K562 treated with DMSO at 1 percent for 48 hours (cell line): ENCODE data around the gene PLSCR3. TPM values are rescaled to one million over a fixed set of nuclear protein-coding genes. Genes with fewer than 3 reads are reported as not detected.

ENCODE experiments used
- total RNA-seq: library from RNA; unstranded; fragments of 300-600 nt; gene quantifications from 2 replicates; pipeline ENCODE4 v1.2.3, GENCODE V29; 2022; ENCODE audit warnings: low replicate concordance; ENCODE audit errors: extremely low read depth

Gene PLSCR3
- not detected in 2 replicates for total RNA-seq

DNA sequence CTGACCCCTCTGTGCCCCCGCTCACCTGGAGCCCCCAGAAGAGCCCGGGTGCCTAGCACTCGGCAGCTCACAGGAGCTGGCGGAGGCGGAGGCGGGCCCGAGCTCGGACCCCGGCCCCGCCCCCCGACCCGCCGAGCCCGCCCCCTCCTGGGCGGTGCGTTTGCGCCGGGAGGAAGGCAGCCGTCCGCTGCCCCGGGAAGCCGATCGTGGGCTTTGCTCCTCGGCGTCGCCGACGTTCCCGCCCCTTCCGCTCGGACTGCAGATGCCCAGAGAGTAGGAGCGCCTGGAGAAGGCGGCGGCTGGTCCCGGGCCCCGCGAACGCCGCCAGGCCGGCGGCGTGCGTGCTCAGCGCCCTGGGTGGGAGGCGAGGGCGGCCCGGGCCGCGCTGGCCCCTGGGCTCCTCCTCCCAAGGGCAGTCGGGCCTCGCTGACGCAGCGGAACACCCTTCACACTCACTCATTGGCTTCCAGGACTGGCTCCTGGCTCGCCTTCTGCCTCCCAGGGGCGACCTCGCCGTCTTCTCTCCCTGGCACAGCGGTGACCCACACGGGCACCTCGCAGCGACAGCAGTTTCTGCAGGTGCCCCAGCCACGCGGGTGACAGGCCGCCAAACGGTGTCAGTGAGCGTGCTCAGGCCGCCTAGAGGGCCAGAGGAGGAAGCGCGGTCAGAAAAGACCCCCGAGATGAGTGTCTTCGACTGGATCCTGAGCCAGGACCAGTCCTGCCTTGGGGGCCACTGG, at the start of gene PLSCR3:
Gene PLSCR3 (minus strand): TSS at position 74 of the 740 bp plus-strand sequence. CDS start 415 bp downstream, outside the sequence.

DNA sequence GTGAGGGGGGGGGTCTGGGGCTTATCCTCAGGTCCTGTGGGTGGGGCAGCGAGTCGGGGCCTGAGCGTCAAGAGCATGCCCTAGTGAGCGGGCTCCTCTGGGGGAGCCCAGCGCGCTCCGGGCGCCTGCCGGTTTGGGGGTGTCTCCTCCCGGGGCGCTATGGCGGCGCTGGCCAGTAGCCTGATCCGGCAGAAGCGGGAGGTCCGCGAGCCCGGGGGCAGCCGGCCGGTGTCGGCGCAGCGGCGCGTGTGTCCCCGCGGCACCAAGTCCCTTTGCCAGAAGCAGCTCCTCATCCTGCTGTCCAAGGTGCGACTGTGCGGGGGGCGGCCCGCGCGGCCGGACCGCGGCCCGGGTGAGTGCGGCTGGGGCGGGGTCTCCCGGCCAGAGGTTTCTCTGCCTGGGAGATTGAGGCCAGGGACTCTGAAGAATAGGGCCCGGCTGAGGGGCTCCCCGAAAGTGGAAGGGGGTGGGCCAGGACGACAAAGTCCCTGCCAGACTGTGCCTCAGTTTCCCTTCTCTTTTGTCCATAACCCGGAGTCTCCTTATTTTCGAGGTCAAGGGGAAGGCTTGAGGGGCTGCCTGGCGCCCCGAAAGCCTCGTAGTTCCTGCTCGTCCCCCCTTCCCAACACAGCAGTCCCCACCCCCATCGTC, 45.3 kb upstream of the PLSCR3 start, which contains the start of gene FGF11:
Gene FGF11 (plus strand): TSS at position 51 of the 651 bp plus-strand sequence. CDS start 109 bp downstream, at position 160.

DNA sequence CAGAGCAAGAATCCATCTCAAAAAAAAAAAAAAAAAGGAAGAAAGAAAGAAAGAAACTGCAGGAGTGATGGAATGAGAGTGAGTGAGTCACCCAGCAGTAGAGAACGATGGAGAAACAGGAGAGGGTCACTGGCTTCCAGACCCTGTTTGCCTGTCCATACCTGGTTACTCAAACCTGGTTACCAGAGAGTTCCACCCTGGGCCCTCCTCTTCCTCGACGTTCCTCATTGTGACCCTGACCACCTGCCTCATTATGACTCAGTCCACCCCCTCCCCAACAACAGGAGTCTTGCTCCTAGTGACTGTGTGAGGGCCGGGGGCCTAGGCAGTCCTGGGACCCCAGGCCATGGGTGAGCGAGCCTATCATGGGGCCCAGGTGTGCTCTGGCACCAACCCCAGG, 34.2 kb upstream of the PLSCR3 start, which contains the start of gene SPEM3:
Gene SPEM3 (plus strand): TSS at position 301 of the 400 bp plus-strand sequence. CDS start 46 bp downstream, at position 347.

DNA sequence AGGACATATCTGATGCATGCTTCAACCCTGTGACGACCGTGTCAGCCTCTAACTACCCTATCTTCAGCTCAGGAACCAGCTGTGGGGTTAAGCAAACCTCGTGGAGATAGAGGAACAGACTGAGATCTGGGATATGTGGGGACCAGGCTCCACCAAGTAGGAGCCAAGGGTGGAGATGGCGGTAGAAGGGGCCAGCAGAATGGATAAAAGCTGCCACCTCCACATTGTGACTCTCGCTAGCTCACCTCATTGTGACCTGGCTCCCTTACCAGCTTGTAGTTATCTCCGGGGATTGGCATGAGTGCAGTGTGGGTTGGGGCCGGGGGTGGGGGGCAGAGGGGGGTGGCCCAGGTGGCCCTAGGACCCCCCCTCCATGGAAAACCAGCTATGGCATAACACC, 31.0 kb upstream of the PLSCR3 start, which contains the start of gene SPEM2:
Gene SPEM2 (plus strand): TSS at position 301 of the 400 bp plus-strand sequence. CDS start 73 bp downstream, at position 374.

DNA sequence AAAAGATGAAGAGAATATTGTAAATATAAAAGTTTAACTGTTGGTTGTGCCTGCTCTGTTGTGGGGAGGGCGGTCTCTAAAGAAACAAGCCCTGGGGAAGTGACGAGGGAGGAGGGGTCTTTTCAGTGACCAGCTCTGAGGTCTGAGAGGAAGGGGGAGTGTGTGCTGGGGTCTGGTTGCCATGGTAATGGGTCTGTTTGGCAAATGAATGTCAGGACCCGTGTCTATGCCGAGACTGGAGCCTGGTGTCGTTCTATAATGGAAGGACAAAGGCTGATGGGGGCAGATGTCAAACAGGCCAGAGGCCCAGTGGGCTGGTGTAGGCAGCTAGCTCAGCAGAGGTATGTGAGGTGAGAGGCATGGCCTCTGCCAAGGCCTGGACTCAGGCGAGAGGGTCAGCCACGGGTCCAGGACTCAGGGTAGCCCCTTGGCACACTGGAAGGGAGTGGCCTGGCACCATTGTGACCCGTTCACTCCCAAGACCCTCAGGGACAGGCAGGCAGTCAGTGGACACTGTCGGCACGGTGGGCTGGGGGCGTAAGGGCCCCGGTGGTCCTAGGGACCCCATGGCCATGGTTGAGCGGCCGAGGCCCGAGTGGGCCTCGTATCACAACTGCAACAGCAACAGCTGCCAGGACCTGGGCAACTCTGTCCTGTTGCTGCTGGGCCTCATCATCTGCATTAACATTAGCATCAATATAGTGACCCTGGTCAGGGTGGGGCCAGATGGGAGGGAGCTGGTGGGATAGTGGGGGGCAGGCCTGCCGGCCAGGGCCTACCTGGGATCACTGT, 25.7 kb upstream of the PLSCR3 start, which contains the start of gene SPEM1:
Gene SPEM1 (plus strand): TSS at position 506 of the 792 bp plus-strand sequence. CDS start 61 bp downstream, at position 567.

DNA sequence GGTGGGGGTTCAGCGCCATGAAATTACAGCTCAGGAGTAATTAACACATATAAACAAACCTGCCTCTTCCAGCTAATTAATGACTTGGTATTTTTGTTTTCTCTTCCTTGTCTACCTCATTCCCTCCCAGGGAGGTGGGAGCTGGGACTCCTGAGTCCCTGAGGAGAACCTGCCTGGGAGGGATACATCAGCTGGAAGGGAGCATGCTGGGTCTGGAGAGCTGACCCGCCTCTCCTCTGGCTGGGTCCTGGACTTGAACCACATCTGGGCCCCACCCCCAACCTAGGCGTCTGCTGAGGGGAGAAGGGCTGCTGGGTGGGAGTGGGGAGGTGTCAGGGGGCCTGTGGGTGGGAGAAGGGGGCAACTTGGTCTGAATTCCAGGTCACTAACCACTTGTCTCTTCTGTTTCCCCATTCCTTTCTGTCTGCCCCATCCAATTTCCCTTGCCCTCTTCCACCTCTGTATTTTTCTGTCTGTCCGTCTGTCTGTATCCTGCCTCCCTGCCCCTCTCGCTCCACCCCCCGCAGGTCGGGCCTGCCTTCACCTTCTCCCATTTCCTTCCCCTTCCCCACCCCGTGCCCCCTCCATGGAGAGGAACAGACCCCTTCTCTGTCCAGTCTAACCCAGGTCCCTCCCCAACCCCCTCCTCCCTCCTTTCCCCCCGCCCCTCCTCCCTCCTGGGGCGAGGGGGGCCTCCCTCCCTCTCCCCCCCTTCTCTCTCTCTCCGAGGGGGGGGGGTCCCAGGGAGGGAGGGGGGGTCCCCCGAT, 13.3 kb upstream of the PLSCR3 start, which contains the start of gene NLGN2:
Gene NLGN2 (plus strand): TSS at position 361 of the 767 bp plus-strand sequence. CDS start 411 bp downstream, outside the sequence.

DNA sequence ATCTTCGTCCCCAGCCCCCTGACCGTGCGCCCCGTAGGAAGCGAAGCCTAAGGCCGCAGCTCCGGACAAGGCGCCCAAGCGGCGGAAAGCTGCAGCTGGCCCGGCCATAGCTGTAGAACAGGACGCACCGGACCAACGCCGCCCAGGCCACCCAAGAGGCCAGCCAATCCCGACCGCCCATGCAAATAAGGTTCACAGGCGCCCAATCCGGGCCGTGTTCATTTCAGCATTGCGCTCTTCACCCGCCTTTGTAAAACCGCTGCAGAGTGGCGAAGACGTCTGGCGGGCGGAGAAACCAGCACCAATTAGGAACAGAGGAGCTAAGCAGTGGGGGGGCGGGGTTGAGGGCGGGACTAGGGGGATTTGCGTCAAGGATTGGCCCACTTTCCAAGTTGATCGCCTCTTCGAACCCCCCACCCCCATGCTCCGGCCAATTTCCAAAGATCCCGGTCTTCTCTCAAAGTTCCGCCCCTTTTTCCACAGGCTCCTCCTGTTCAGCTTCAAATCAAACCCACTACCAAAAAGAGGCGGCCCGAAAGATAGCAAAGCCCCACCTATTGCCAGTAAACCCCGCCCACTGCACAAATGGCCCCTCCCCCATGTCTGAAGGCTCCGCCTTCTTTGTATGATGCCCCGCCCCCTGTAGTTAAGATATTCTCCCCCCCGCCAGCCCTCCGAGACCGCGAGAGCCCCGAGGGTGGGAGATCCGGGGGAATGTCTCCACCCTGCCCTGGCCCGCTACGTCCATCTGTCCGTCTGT, 9.8 kb upstream of the PLSCR3 start, which contains the start of gene TMEM256:
Gene TMEM256 (minus strand): TSS at position 121 of the 760 bp plus-strand sequence. CDS start 13 bp downstream, at position 108.

DNA sequence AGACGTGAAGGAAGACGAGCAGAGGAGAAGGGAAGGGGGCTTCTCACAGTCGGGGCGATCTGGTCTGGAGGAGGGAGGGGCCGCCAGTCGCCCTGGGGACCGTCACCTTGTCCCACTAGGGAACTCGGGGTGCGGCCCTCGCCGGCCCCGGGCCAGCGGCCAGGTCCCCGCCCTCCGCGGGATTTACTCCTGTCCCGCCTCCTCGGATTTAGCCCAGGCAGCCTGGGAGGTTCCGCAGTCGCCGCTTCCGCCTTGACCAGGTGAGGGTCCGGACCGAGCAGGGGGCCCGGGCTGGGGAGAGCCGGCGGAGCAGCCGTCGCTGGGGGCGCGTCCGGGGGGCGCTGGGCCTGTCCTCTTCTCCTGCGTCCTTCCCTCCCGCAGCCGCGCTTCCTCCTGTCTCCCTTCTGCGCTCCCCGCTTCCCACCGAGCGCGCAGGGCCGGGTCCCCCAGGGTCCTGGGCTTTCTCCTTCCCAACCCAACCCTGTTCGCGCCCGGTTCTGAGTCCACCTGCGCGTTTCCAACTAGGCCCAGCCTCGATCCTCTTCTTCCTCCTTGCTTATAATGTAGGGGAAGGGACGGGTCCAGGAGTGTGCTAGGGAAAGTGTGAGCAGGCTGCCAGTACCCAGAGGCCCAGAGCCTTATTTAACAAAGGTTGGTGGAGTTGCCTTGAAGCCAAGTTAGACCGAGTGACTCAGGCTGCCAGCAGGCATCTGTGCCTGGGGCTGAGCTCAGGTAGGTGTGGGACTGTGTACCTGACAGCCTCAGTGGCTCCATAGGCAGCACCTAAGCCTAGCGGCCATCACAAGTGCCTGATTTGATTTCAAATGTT, 13.3 kb downstream of the PLSCR3 start, which contains the start of gene TNK1:
Gene TNK1 (plus strand): TSS at position 235 of the 829 bp plus-strand sequence. CDS start 1,838 bp downstream, outside the sequence.

DNA sequence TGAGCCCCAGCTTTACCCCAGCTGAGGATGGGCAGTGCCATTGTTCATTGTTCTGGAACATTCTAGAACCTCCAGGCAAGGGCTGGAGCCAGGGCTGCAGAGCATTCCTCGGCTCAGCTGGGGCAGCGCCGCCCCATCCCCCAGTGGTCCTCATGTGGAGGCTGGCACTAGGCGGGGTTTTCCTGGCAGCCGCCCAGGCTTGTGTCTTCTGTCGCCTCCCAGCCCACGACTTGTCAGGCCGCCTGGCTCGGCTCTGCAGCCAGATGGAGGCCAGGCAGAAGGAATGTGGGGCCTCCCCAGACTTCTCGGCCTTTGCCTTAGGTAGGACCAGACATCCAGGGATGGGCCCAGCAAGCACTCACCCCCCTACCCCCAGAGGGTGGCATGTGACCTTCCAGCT, 39.3 kb downstream of the PLSCR3 start, which contains the start of gene TMEM95:
Gene TMEM95 (plus strand): TSS at position 104 of the 400 bp plus-strand sequence. CDS start 49 bp downstream, at position 153.

DNA sequence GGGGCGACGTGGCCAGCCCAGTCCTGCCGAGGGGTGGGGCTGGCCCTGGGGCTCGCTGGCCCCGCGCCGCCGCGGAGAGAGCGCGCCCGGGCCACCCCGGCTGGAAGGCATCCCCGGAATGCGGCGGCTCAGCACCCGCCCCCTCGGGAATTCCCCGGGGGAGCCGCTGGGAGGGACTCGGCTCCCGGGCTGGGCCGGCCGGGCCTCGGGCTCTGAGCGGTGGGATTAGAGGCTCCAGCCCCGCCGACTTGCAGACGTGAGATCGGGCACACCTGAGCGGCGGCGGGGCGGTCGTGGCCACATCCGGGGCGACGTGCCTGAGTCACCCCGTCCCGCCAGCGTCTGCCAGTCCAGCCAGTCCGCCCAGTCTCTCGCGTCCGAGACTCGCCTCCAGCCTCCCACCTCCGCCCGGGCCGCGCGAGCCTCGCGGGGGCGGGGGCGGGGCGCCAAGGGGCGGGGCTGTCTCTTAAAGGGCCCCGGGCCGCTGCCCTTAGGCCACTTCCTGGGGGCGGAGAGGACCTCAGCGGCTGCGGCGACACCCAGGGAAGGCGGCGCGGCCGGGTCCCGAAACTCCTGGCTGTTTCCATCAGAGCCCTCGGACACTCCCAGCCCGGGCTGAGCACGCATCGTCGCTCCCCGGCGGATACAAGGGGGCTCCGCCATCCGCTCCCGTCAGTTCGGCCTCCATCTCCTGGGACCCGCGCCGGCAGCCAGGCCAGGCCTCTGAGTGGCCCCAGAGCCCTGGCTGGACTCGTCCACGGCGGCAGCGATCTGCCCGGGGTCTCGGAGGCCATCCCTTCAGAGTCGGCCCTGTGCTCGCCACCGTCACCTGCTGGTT, 42.4 kb downstream of the PLSCR3 start, which contains the start of gene KCTD11:
Gene KCTD11 (plus strand): TSS at position 498 of the 838 bp plus-strand sequence.

Other genes starting within 250 kb of the PLSCR3 start
- not detected in 2 replicates for gene ASGR1, start 215.2 kb downstream of the PLSCR3 start, total RNA-seq
- gene DLG4, start 174.7 kb downstream of the PLSCR3 start, total RNA-seq: not detected in 2 replicates
- gene ACADVL, start 174.6 kb downstream of the PLSCR3 start, total RNA-seq: 648 TPM in 1 of 2 replicates, not detected in the other
- gene DVL2, start 160.0 kb downstream of the PLSCR3 start, total RNA-seq: not detected in 2 replicates
- not detected in 2 replicates for gene PHF23, start 155.1 kb downstream of the PLSCR3 start, total RNA-seq
- gene GABARAP, start 152.1 kb downstream of the PLSCR3 start, total RNA-seq: not detected in 2 replicates
- gene CTDNEP1, start 142.8 kb downstream of the PLSCR3 start, total RNA-seq: not detected in 2 replicates
- not detected in 2 replicates for gene ELP5, start 142.3 kb downstream of the PLSCR3 start, total RNA-seq
- not detected in 2 replicates for gene CLDN7, start 132.0 kb downstream of the PLSCR3 start, total RNA-seq
- not detected in 2 replicates for gene SLC2A4, start 112.8 kb downstream of the PLSCR3 start, total RNA-seq
- not detected in 2 replicates for gene YBX2, start 99.9 kb downstream of the PLSCR3 start, total RNA-seq
- 875 TPM in 1 of 2 replicates, not detected in the other for gene EIF5A, start 86.9 kb downstream of the PLSCR3 start, total RNA-seq
- gene GPS2, start 79.2 kb downstream of the PLSCR3 start, total RNA-seq: not detected in 2 replicates
- not detected in 2 replicates for gene NEURL4, start 65.2 kb downstream of the PLSCR3 start, total RNA-seq
- gene ACAP1, start 58.0 kb downstream of the PLSCR3 start, total RNA-seq: not detected in 2 replicates
- gene KCTD11, start 42.4 kb downstream of the PLSCR3 start, total RNA-seq: not detected in 2 replicates
- gene TMEM95, start 39.4 kb downstream of the PLSCR3 start, total RNA-seq: not detected in 2 replicates
- gene TNK1, start 13.4 kb downstream of the PLSCR3 start, total RNA-seq: not detected in 2 replicates
- not detected in 2 replicates for gene TMEM256, start 9.6 kb upstream of the PLSCR3 start, total RNA-seq
- gene NLGN2, start 13.3 kb upstream of the PLSCR3 start, total RNA-seq: not detected in 2 replicates
- not detected in 2 replicates for gene SPEM1, start 25.8 kb upstream of the PLSCR3 start, total RNA-seq
- gene SPEM2, start 31.1 kb upstream of the PLSCR3 start, total RNA-seq: not detected in 2 replicates
- gene SPEM3, start 34.3 kb upstream of the PLSCR3 start, total RNA-seq: not detected in 2 replicates
- not detected in 2 replicates for gene TMEM102, start 40.9 kb upstream of the PLSCR3 start, total RNA-seq
- not detected in 2 replicates for gene FGF11, start 45.0 kb upstream of the PLSCR3 start, total RNA-seq
- not detected in 2 replicates for gene CHRNB1, start 50.5 kb upstream of the PLSCR3 start, total RNA-seq
- not detected in 2 replicates for gene ZBTB4, start 85.1 kb upstream of the PLSCR3 start, total RNA-seq
- gene SLC35G6, start 86.9 kb upstream of the PLSCR3 start, total RNA-seq: not detected in 2 replicates
- 83.6 TPM in 1 of 2 replicates, not detected in the other for gene POLR2A, start 89.8 kb upstream of the PLSCR3 start, total RNA-seq
- not detected in 2 replicates for gene TNFSF12, start 154.5 kb upstream of the PLSCR3 start, total RNA-seq
- not detected in 2 replicates for gene TNFSF13, start 164.2 kb upstream of the PLSCR3 start, total RNA-seq
- not detected in 2 replicates for gene SENP3, start 167.4 kb upstream of the PLSCR3 start, total RNA-seq
- gene CD68, start 185.1 kb upstream of the PLSCR3 start, total RNA-seq: not detected in 2 replicates
- not detected in 2 replicates for gene MPDU1, start 189.3 kb upstream of the PLSCR3 start, total RNA-seq
- not detected in 2 replicates for gene SOX15, start 195.6 kb upstream of the PLSCR3 start, total RNA-seq
- gene FXR2, start 220.4 kb upstream of the PLSCR3 start, total RNA-seq: not detected in 2 replicates
- not detected in 2 replicates for gene SAT2, start 233.3 kb upstream of the PLSCR3 start, total RNA-seq
- not detected in 2 replicates for gene SHBG, start 235.6 kb upstream of the PLSCR3 start, total RNA-seq